CD14-positive monocyte (primary cell): ENCODE measurements around the gene USP48. TPM values are rescaled to one million over a fixed set of nuclear protein-coding genes. Genes with fewer than 3 reads are reported as not detected.

Experiments
- DNase-seq, 3 donors: peaks; one replicate each; pipeline ENCODE4 v3.0.0-alpha.2; 2011 to 2022
- H2AFZ ChIP-seq: 2 replicates; pipeline ENCODE4 v1.6.0; 2012; ENCODE audit warnings: mild to moderate bottlenecking, low read depth, low read length, inconsistent platforms; ENCODE audit not compliant: insufficient read depth, poor library complexity, severe bottlenecking
- H3K27ac ChIP-seq, 2 donors: 1 replicate in 1 of 2; 2 replicates in 1 of 2; pipeline ENCODE4 v1.5.1; 2012 to 2013; ENCODE audit warnings: low read length in 2 of 2, control low read depth in 1 of 2, inconsistent platforms in 1 of 2, low read depth in 1 of 2, mild to moderate bottlenecking in 1 of 2
- H3K27me3 ChIP-seq, 2 donors: one replicate each; pipeline versions ENCODE4 v1.6.0 to v1.6.1; 2011 to 2013; ENCODE audit warnings: low read length in 2 of 2; ENCODE audit not compliant: control insufficient read depth in 2 of 2, insufficient read depth in 2 of 2
- H3K36me3 ChIP-seq, 2 donors: replicated peaks in 1 of 2; 1 replicate in 1 of 2; 2 replicates in 1 of 2; pipeline versions ENCODE4 v1.5.1 to v1.6.1; 2012 to 2013; ENCODE audit warnings: low read length in 2 of 2, control low read depth in 1 of 2, inconsistent platforms in 1 of 2, mild to moderate bottlenecking in 1 of 2; ENCODE audit not compliant: insufficient read depth in 2 of 2, control insufficient read depth in 1 of 2
- H3K4me1 ChIP-seq, 2 donors: 1 replicate in 1 of 2; 2 replicates in 1 of 2; pipeline versions ENCODE4 v1.5.1 to v1.6.1; 2012 to 2013; ENCODE audit warnings: low read length in 2 of 2, control low read depth in 1 of 2, inconsistent platforms in 1 of 2, mild to moderate bottlenecking in 1 of 2, moderate library complexity in 1 of 2; ENCODE audit not compliant: insufficient read depth in 2 of 2, control insufficient read depth in 1 of 2
- H3K4me2 ChIP-seq: replicated peaks from 2 replicates; pipeline ENCODE3; 2012; ENCODE audit warnings: low read length, moderate library complexity, mild to moderate bottlenecking; ENCODE audit not compliant: poor library complexity, severe bottlenecking; ENCODE audit errors: extremely low read depth
- H3K4me3 ChIP-seq, 3 experiments: fragments of 200-600 bp in 1 of 3; sonication (generic) in 1 of 3; replicated peaks in 1 of 3; 1 replicate in 2 of 3; 2 replicates in 1 of 3; pipeline ENCODE4 v1.5.1; 2011 to 2013; ENCODE audit warnings: low read length in 3 of 3, mild to moderate bottlenecking in 3 of 3, control low read depth in 2 of 3, low read depth in 2 of 3, inconsistent platforms in 1 of 3, moderate library complexity in 1 of 3
- H3K79me2 ChIP-seq: 2 replicates; pipeline ENCODE4 v1.6.0; 2012; ENCODE audit warnings: mild to moderate bottlenecking, control low read depth, inconsistent platforms, low read length, moderate library complexity; ENCODE audit not compliant: insufficient read depth
- H3K9ac ChIP-seq: 2 replicates; pipeline ENCODE4 v1.6.0; 2017; ENCODE audit warnings: low read length, mild to moderate bottlenecking; ENCODE audit not compliant: insufficient read depth, poor library complexity, severe bottlenecking
- H3K9me3 ChIP-seq, 2 donors: replicated peaks in 1 of 2; 1 replicate in 1 of 2; 2 replicates in 1 of 2; pipeline versions ENCODE4 v1.5.1 to v1.6.1; 2012 to 2013; ENCODE audit warnings: low read length in 2 of 2, control low read depth in 1 of 2; ENCODE audit not compliant: control insufficient read depth in 1 of 2, insufficient read depth in 1 of 2
- H4K20me1 ChIP-seq: 2 replicates; pipeline ENCODE4 v1.6.0; 2012; ENCODE audit warnings: mild to moderate bottlenecking, low read length, control low read depth, moderate library complexity; ENCODE audit not compliant: insufficient read depth
- H3K27ac Mint-ChIP-seq, 7 donors: one replicate each; pipeline ENCODE4 v1.8.0; 2020; ENCODE audit warnings: mild to moderate bottlenecking in 7 of 7, mixed read lengths in 7 of 7, moderate library complexity in 6 of 7, inconsistent platforms in 2 of 7
- H3K27me3 Mint-ChIP-seq, 3 donors: one replicate each; pipeline ENCODE4 v1.8.0; 2021 to 2022; ENCODE audit warnings: low read depth in 3 of 3, mild to moderate bottlenecking in 3 of 3, mixed read lengths in 3 of 3, moderate library complexity in 3 of 3, inconsistent platforms in 1 of 3
- H3K36me3 Mint-ChIP-seq, 2 donors: one replicate each; pipeline ENCODE4 v1.8.0; 2020; ENCODE audit warnings: mixed read lengths in 2 of 2, inconsistent platforms in 1 of 2, mild to moderate bottlenecking in 1 of 2
- H3K4me1 Mint-ChIP-seq: one replicate; pipeline ENCODE4 v1.8.0; 2020; ENCODE audit warnings: mild to moderate bottlenecking, mixed read lengths
- H3K4me3 Mint-ChIP-seq, 2 donors: one replicate each; pipeline ENCODE4 v1.8.0; 2020; ENCODE audit warnings: mild to moderate bottlenecking in 2 of 2, mixed read lengths in 2 of 2, moderate library complexity in 1 of 2
- H3K9me3 Mint-ChIP-seq, 7 donors: one replicate each; pipeline ENCODE4 v1.8.0; 2020 to 2022; ENCODE audit warnings: mixed read lengths in 7 of 7, mild to moderate bottlenecking in 6 of 7, moderate library complexity in 6 of 7, inconsistent platforms in 2 of 7
- WGBS: methylation state at CpG from one replicate; pipeline ENCODE4 v1.1.5; 2013; ENCODE audit warnings: missing lambda C conversion rate; ENCODE audit not compliant: insufficient coverage; 5-methylcytosine and 5-hydroxymethylcytosine counted together
- intact Hi-C, 2 donors: fragments of 100-400 bp; cut with micrococcal nuclease; formaldehyde crosslinking; loops; one replicate each; pipeline versions ENCODE4 v1.15.0 to v1.15.1; 2023
- polyA plus RNA-seq, 3 donors: library from polyadenylated mRNA; depleted of rRNA in 1 of 3; unstranded in 2 of 3; stranded (reverse) in 1 of 3; fragments of 300-500 nt in 2 of 3; fragments of >200 nt in 1 of 3; fragmentation: Illumina TruSeq in 2 of 3; gene quantifications; 1 replicate in 2 of 3; 2 replicates in 1 of 3; pipeline ENCODE4 v1.2.3, GENCODE V29; 2012 to 2021
- TF ChIP-seq, protein P1 (sequence below): fragments of 200-600 bp; IDR thresholded peaks from one replicate; pipeline ENCODE4 v1.8.0; 2022; ENCODE audit warnings: antibody characterized with exemption, mild to moderate bottlenecking

The USP48 gene
- polyA plus RNA-seq, 3 donors = 26.5 to 40.2 (median 34.3) TPM

DNA sequence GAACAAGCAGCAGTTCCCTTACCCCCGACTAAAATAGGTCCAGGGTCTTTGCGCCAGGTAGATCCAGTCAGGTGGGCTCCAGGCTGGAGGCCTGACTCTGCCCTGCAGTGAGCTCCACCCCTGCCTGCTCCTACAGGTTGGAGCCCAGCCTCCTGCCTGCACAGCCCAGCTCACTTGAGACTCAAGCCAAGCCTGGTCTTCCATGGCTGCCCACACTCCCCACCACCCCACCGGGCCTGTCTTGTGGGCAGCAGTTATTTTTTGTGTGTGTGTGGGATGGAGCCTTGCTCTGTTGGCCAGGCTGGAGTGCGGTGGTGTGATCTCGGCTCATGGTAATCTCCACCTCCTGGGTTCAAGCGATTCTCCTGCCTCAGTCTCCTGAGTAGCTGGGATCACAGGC, 142.3 kb downstream of the USP48 start:
- no peak for DNase-seq
- intact Hi-C loops = no loop called here
- Histone ChIP-seq H3K4me1 (no peaks in the 10 kb centered on the region), H3K9ac (no peak overlapping the region), H3K4me3 (no peak overlapping the region), H3K27ac (no peak overlapping the region), H3K9me3 (no peaks in the 10 kb centered on the region), H4K20me1 (no peaks in the 10 kb centered on the region), H3K27me3 (no peaks in the 10 kb centered on the region), H2AFZ (no peak overlapping the region), H3K79me2 (no peaks in the 10 kb centered on the region), H3K36me3 (no peaks in the 10 kb centered on the region), H3K4me2 (no peak overlapping the region)
- Mint-ChIP-seq H3K27ac (peak overlapping the region in 1 of 7 donors; percentile 80), H3K4me3 (no peak overlapping the region), H3K36me3 (no peaks in the 10 kb centered on the region), H3K9me3 (no peaks in the 10 kb centered on the region), H3K4me1 (no peaks in the 10 kb centered on the region), H3K27me3 (peaks cover 4 to 9% (median 6%) of the 10 kb centered on the region in 3 donors)
- TF ChIP-seq, protein P1, sequence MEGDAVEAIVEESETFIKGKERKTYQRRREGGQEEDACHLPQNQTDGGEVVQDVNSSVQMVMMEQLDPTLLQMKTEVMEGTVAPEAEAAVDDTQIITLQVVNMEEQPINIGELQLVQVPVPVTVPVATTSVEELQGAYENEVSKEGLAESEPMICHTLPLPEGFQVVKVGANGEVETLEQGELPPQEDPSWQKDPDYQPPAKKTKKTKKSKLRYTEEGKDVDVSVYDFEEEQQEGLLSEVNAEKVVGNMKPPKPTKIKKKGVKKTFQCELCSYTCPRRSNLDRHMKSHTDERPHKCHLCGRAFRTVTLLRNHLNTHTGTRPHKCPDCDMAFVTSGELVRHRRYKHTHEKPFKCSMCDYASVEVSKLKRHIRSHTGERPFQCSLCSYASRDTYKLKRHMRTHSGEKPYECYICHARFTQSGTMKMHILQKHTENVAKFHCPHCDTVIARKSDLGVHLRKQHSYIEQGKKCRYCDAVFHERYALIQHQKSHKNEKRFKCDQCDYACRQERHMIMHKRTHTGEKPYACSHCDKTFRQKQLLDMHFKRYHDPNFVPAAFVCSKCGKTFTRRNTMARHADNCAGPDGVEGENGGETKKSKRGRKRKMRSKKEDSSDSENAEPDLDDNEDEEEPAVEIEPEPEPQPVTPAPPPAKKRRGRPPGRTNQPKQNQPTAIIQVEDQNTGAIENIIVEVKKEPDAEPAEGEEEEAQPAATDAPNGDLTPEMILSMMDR = no peak
- WGBS = 92% methylated on average over 2 of the region's 6 CpGs

DNA sequence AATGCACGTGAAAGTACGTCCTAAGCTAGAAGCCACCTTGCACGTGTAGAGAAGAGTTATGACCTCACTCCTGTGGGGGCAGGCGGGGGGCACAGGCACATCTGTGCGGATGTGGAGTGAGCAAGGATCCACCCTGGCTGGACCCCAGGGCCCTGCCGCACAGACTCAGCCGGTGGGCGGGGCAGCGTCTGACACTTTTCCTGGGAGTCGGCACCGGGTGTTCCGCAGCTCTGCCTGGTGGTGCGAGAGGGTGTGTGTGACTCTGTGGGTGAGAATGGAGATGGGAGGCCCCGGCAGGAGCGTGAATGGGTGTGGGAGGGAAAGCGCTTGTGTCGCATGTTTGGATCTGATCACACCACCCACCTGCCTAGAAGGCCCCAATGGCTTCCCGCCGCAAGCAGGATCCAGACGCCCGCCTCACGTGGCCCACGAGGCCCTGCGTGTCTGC, 143.3 kb downstream of the USP48 start:
- H3K4me1 ChIP-seq = no peaks in the 10 kb centered on the region
- H2AFZ ChIP-seq = no peak overlapping the region
- no peak overlapping the region for H3K4me2 ChIP-seq
- no peak overlapping the region for H3K9ac ChIP-seq
- no peaks in the 10 kb centered on the region for H3K9me3 ChIP-seq
- no peak overlapping the region for H3K4me3 ChIP-seq
- WGBS = 92% methylated on average over 12 of the region's 24 CpGs
- peaks cover 4 to 9% (median 8%) of the 10 kb centered on the region in 3 donors for H3K27me3 Mint-ChIP-seq
- no peaks in the 10 kb centered on the region for H4K20me1 ChIP-seq
- TF ChIP-seq, protein P1 = no peak
- intact Hi-C loops = no loop called here
- no peaks in the 10 kb centered on the region for H3K27me3 ChIP-seq
- H3K36me3 Mint-ChIP-seq = no peaks in the 10 kb centered on the region
- H3K4me1 Mint-ChIP-seq = no peaks in the 10 kb centered on the region
- no peaks in the 10 kb centered on the region for H3K9me3 Mint-ChIP-seq
- no peaks in the 10 kb centered on the region for H3K79me2 ChIP-seq
- no peak overlapping the region for H3K27ac ChIP-seq
- no peak for DNase-seq
- no peaks in the 10 kb centered on the region for H3K36me3 ChIP-seq
- H3K27ac Mint-ChIP-seq = no peak overlapping the region
- no peak overlapping the region for H3K4me3 Mint-ChIP-seq
